Measurements from ENCODE around the gene ZNF629. TPM values are rescaled to one million over a fixed set of nuclear protein-coding genes. Genes with fewer than 3 reads are reported as not detected.

ZNF629 gene
- total and polyA plus RNA-seq, 2 donors (not counting 1 experiment from before 2014, with no cell fraction given): 1.2 to 6.9 TPM

- intact Hi-C loops (cut with micrococcal nuclease): no loop called here
- H3K4me3 Mint-ChIP-seq: no peak overlapping the region
- 100% methylated on average over 1 of the region's 2 CpGs for WGBS (ENCODE audit: insufficient coverage)
- no peaks in the 10 kb centered on the region for H3K9me3 ChIP-seq (ENCODE audit: control extremely low read depth in 1 of 3, control insufficient read depth in 2 of 3, insufficient read depth in 1 of 3, low read length in 2 of 3)
- no peak overlapping the region for H3K4me2 ChIP-seq (replicated peaks; ENCODE audit: low read depth, low read length, poor library complexity, severe bottlenecking)
- H4K20me1 ChIP-seq (ENCODE audit: control insufficient read depth, insufficient read depth, low read length, poor library complexity, severe bottlenecking): peaks cover 10% of the 10 kb centered on the region
- no peak overlapping the region for H3K9ac ChIP-seq (ENCODE audit: low read length)
- H3K9me3 Mint-ChIP-seq (ENCODE audit: insufficient read depth): no peaks in the 10 kb centered on the region
- H3K79me2 ChIP-seq (ENCODE audit: control insufficient read depth, insufficient read depth, low read length): peaks cover 26% of the 10 kb centered on the region
- TF ChIP-seq EZH2 (IDR thresholded peaks at IDR 0.05; ENCODE audit: borderline replicate concordance, insufficient read depth, low read depth, low read length, poor library complexity, severe bottlenecking) (no peak), CTCF (IDR thresholded peaks at IDR 0.05) (no peak)
- no peak overlapping the region for H2AFZ ChIP-seq (ENCODE audit: insufficient read depth, low read depth, low read length, poor library complexity, severe bottlenecking)
- H3K4me1 Mint-ChIP-seq: peaks cover 24% of the 10 kb centered on the region
- H3K27ac ChIP-seq (ENCODE audit: low read length in 2 of 2): no peak overlapping the region
- H3K4me1 ChIP-seq (ENCODE audit: control insufficient read depth in 2 of 2, insufficient read depth in 2 of 2, low read length in 2 of 2): peaks cover 3 to 5% of the 10 kb centered on the region in 2 donors
- no peaks in the 10 kb centered on the region for H3K27me3 Mint-ChIP-seq
- no peak overlapping the region for H3K4me3 ChIP-seq (ENCODE audit: control extremely low read depth in 1 of 5, extremely low read depth in 1 of 5, insufficient read depth in 1 of 5, low read depth in 2 of 5, low read length in 4 of 5)
- no peak for DNase-seq
- POLR2A ChIA-PET: no interaction called here
- H3K36me3 ChIP-seq (replicated peaks in 1 of 2; ENCODE audit: control extremely low read depth in 1 of 2, control insufficient read depth in 1 of 2, extremely low read depth in 1 of 2, insufficient read depth in 2 of 2, low read length in 1 of 2): peaks cover 0 to 13% of the 10 kb centered on the region in 2 experiments
- CTCF ChIA-PET: no interaction called here
- H3K27me3 ChIP-seq (replicated peaks in 1 of 4; ENCODE audit: control extremely low read depth in 1 of 4, control insufficient read depth in 3 of 4, insufficient read depth in 4 of 4, low read length in 3 of 4): no peaks in the 10 kb centered on the region
- peak overlapping the region; percentile 21 for H3K27ac Mint-ChIP-seq
- ATAC-seq (ENCODE audit: low read depth): no peak
Measured at GRCh38 chr16:30745082-30745481, 41.9 kb downstream of the ZNF629 start.

- Histone ChIP-seq H3K9me3 (ENCODE audit: control extremely low read depth in 1 of 3, control insufficient read depth in 2 of 3, insufficient read depth in 1 of 3, low read length in 2 of 3) (no peaks in the 10 kb centered on the region), H3K9ac (ENCODE audit: low read length) (no peak overlapping the region), H3K4me2 (replicated peaks; ENCODE audit: low read depth, low read length, poor library complexity, severe bottlenecking) (no peak overlapping the region), H3K4me1 (ENCODE audit: control insufficient read depth in 2 of 2, insufficient read depth in 2 of 2, low read length in 2 of 2) (peaks cover 3 to 5% of the 10 kb centered on the region in 2 donors), H4K20me1 (ENCODE audit: control insufficient read depth, insufficient read depth, low read length, poor library complexity, severe bottlenecking) (peaks cover 19% of the 10 kb centered on the region), H3K27me3 (replicated peaks in 1 of 4; ENCODE audit: control extremely low read depth in 1 of 4, control insufficient read depth in 3 of 4, insufficient read depth in 4 of 4, low read length in 3 of 4) (no peaks in the 10 kb centered on the region), H2AFZ (ENCODE audit: insufficient read depth, low read depth, low read length, poor library complexity, severe bottlenecking) (no peak overlapping the region), H3K4me3 (ENCODE audit: control extremely low read depth in 1 of 5, extremely low read depth in 1 of 5, insufficient read depth in 1 of 5, low read depth in 2 of 5, low read length in 4 of 5) (no peak overlapping the region), H3K27ac (ENCODE audit: low read length in 2 of 2) (no peak overlapping the region), H3K36me3 (replicated peaks in 1 of 2; ENCODE audit: control extremely low read depth in 1 of 2, control insufficient read depth in 1 of 2, extremely low read depth in 1 of 2, insufficient read depth in 2 of 2, low read length in 1 of 2) (peaks cover 0 to 19% of the 10 kb centered on the region in 2 experiments), H3K79me2 (ENCODE audit: control insufficient read depth, insufficient read depth, low read length) (peaks cover 22% of the 10 kb centered on the region)
- WGBS (ENCODE audit: insufficient coverage): no CpG with 5 or more reads among the region's 2 CpGs
- H3K9me3 Mint-ChIP-seq (ENCODE audit: insufficient read depth): no peaks in the 10 kb centered on the region
- ATAC-seq (ENCODE audit: low read depth) (no peak), DNase-seq (no peak)
- peaks cover 19% of the 10 kb centered on the region for H3K4me1 Mint-ChIP-seq
- CTCF ChIA-PET: no interaction called here
- intact Hi-C loops (cut with micrococcal nuclease): no loop called here
- no peaks in the 10 kb centered on the region for H3K27me3 Mint-ChIP-seq
- H3K4me3 Mint-ChIP-seq: no peak overlapping the region
- POLR2A ChIA-PET: no interaction called here
- no peak overlapping the region for H3K27ac Mint-ChIP-seq
- TF ChIP-seq EZH2 (IDR thresholded peaks at IDR 0.05; ENCODE audit: borderline replicate concordance, insufficient read depth, low read depth, low read length, poor library complexity, severe bottlenecking): no peak
- TF ChIP-seq CTCF (IDR thresholded peaks at IDR 0.05): no peak
Measured at GRCh38 chr16:30744183-30744582, 42.8 kb downstream of the ZNF629 start.

Measured in B cell (primary cell).